SK-N-SH treated with all-trans-retinoic acid at 6 μM for 48 hours (cell line): ENCODE results near the gene FRMPD2.

ENCODE experiments used
- ATAC-seq: fragments of 200-7000 bp; cut with Tn5 transposase; 3 replicates; pipeline ENCODE4 v1.9.1; 2020; ENCODE audit warnings: mild to moderate bottlenecking, moderate library complexity
- ARNTL ChIP-seq: fragments of 450-650 bp; formaldehyde crosslinking; IDR thresholded peaks from 2 replicates; pipeline ENCODE4 v1.5.0; 2020; ENCODE audit warnings: low read depth, mild to moderate bottlenecking, moderate library complexity, borderline replicate concordance
- BACH2 ChIP-seq: fragments of 250-450 bp; sonication (Bioruptor Pico); IDR thresholded peaks from 2 replicates; pipeline ENCODE4 v1.9.0; 2021; ENCODE audit warnings: mild to moderate bottlenecking, borderline replicate concordance
- CREB5 ChIP-seq: fragments of 250-450 bp; sonication (Bioruptor Pico); IDR thresholded peaks from 2 replicates; pipeline ENCODE4 v1.5.1; 2020; ENCODE audit warnings: low read depth, mild to moderate bottlenecking, moderate library complexity
- CSDC2 ChIP-seq: fragments of 250-450 bp; sonication (Bioruptor Pico); IDR thresholded peaks from 2 replicates; pipeline ENCODE4 v1.5.0; 2020; ENCODE audit warnings: mild to moderate bottlenecking, moderate library complexity
- CSRNP3 ChIP-seq: fragments of 250-450 bp; sonication (Bioruptor Pico); IDR thresholded peaks from 2 replicates; pipeline ENCODE4 v1.5.1; 2021; ENCODE audit warnings: mild to moderate bottlenecking, moderate library complexity
- ESRRG ChIP-seq: fragments of 250-450 bp; sonication (Bioruptor Pico); IDR thresholded peaks from 2 replicates; pipeline ENCODE4 v1.6.1; 2021; ENCODE audit warnings: mild to moderate bottlenecking
- GLIS3 ChIP-seq: fragments of 250-450 bp; sonication (Bioruptor Pico); IDR thresholded peaks from 2 replicates; pipeline ENCODE4 v1.5.0; 2020; ENCODE audit warnings: mild to moderate bottlenecking, moderate library complexity
- ISL1 ChIP-seq: fragments of 250-450 bp; sonication (Bioruptor Pico); IDR thresholded peaks from 2 replicates; pipeline ENCODE4 v2.1.2; 2022; ENCODE audit warnings: mild to moderate bottlenecking, moderate library complexity
- OSR1 ChIP-seq: fragments of 250-450 bp; sonication (Bioruptor Pico); IDR thresholded peaks from 2 replicates; pipeline ENCODE4 v1.8.0; 2022; ENCODE audit warnings: moderate library complexity, mild to moderate bottlenecking, inconsistent platforms
- PATZ1 ChIP-seq: fragments of 250-450 bp; sonication (Bioruptor Pico); IDR thresholded peaks from 2 replicates; pipeline ENCODE4 v1.8.0; 2020; ENCODE audit warnings: mild to moderate bottlenecking, moderate library complexity, borderline replicate concordance
- PPARA ChIP-seq: fragments of 250-450 bp; sonication (Bioruptor Pico); IDR thresholded peaks from 2 replicates; pipeline ENCODE4 v1.5.0; 2020; ENCODE audit warnings: mild to moderate bottlenecking, borderline replicate concordance
- SNAI2 ChIP-seq: fragments of 250-450 bp; sonication (Bioruptor Pico); IDR thresholded peaks from 2 replicates; pipeline ENCODE4 v1.5.0; 2020; ENCODE audit warnings: mild to moderate bottlenecking, moderate library complexity
- TCF4 ChIP-seq: fragments of 250-450 bp; sonication (Bioruptor Pico); IDR thresholded peaks from 2 replicates; pipeline ENCODE4 v1.8.0; 2021; ENCODE audit warnings: mild to moderate bottlenecking, moderate library complexity, borderline replicate concordance
- TOX ChIP-seq: fragments of 250-450 bp; sonication (Bioruptor Pico); IDR thresholded peaks from 2 replicates; pipeline ENCODE4 v1.8.0; 2021; ENCODE audit warnings: mild to moderate bottlenecking, moderate library complexity, borderline replicate concordance
- TSHZ2 ChIP-seq: fragments of 250-450 bp; sonication (Bioruptor Pico); IDR thresholded peaks from 2 replicates; pipeline ENCODE4 v1.5.0; 2020; ENCODE audit warnings: mild to moderate bottlenecking, moderate library complexity
- ZC3H10 ChIP-seq: fragments of 250-450 bp; sonication (Bioruptor Pico); IDR thresholded peaks from 2 replicates; pipeline ENCODE4 v1.5.1; 2021; ENCODE audit warnings: mild to moderate bottlenecking, moderate library complexity
- ZFP30 ChIP-seq: fragments of 450-650 bp; formaldehyde crosslinking; IDR thresholded peaks from 2 replicates; pipeline ENCODE4 v1.5.0; 2022; ENCODE audit warnings: mild to moderate bottlenecking, moderate library complexity
- ZNF565 ChIP-seq: fragments of 450-650 bp; formaldehyde crosslinking; conservative IDR thresholded peaks from 2 replicates; pipeline ENCODE4 v1.5.0; 2020; ENCODE audit warnings: low read depth, mild to moderate bottlenecking, moderate library complexity
- ZNF70 ChIP-seq: fragments of 450-650 bp; formaldehyde crosslinking; IDR thresholded peaks from 2 replicates; pipeline ENCODE4 v1.5.0; 2020; ENCODE audit warnings: mild to moderate bottlenecking, moderate library complexity
- ZNF8 ChIP-seq: fragments of 450-650 bp; formaldehyde crosslinking; IDR thresholded peaks from 2 replicates; pipeline ENCODE4 v1.5.0; 2020; ENCODE audit warnings: mild to moderate bottlenecking, moderate library complexity

The FRMPD2 gene

GRCh38 chr10:48211777-48212176 is 62.7 kb downstream of the FRMPD2 start:
- ATAC-seq: no peak
- TF ChIP-seq TCF4 (no peak), ARNTL (no peak), CSRNP3 (no peak), ZFP30 (CRISPR knock-in tag) (no peak), CREB5 (CRISPR knock-in tag) (no peak), BACH2 (no peak)

- TF ChIP-seq OSR1 (CRISPR knock-in tag): no peak
- TF ChIP-seq, all 23 proteins: peak for 0
These were observed 63.5 kb downstream of the FRMPD2 start for GRCh38 chr10:48210966-48211365.

GRCh38 chr10:48210391-48210790 is 64.1 kb downstream of the FRMPD2 start:
- ATAC-seq: no peak
- TF ChIP-seq TSHZ2 (CRISPR knock-in tag): no peak

More at GRCh38 chr10:48210966-48211365, 63.5 kb downstream of the FRMPD2 start:
- no peak for ATAC-seq

- TF ChIP-seq BACH2 (no peak), CREB5 (CRISPR knock-in tag) (no peak), CSDC2 (CRISPR knock-in tag) (no peak), ZC3H10 (no peak), ZNF70 (CRISPR knock-in tag) (no peak), SNAI2 (CRISPR knock-in tag) (no peak), GLIS3 (CRISPR knock-in tag) (no peak), ZNF565 (CRISPR knock-in tag) (no peak), TSHZ2 (CRISPR knock-in tag) (no peak)
- no peak for ATAC-seq
These were observed 65.3 kb downstream of the FRMPD2 start for GRCh38 chr10:48209241-48209640.

- no peak for ATAC-seq
- TF ChIP-seq ESRRG (CRISPR knock-in tag) (no peak), PATZ1 (CRISPR knock-in tag) (no peak), PPARA (no peak), GLIS3 (CRISPR knock-in tag) (no peak), ARNTL (no peak), ZC3H10 (no peak), BACH2 (no peak), TOX (no peak), CSRNP3 (no peak), ZNF8 (CRISPR knock-in tag) (no peak), ZFP30 (CRISPR knock-in tag) (no peak), CREB5 (CRISPR knock-in tag) (no peak), ZNF565 (CRISPR knock-in tag) (no peak), TCF4 (no peak), ISL1 (CRISPR knock-in tag) (no peak)
These were observed 66.6 kb downstream of the FRMPD2 start for GRCh38 chr10:48207853-48208252.
